Measurements from ENCODE around the gene SPG7. TPM values are rescaled to one million over a fixed set of nuclear protein-coding genes. Genes with fewer than 3 reads are reported as not detected.

SPG7 gene
- total RNA-seq, 1 donor from 2014 or later, result 186 TPM

GRCh38 chr16:89545831-89546574 lies 37.8 kb downstream of the SPG7 start:
- peaks cover 26% of the 10 kb centered on the region for H3K36me3 Mint-ChIP-seq
- no peak for TF ChIP-seq CTCF (IDR thresholded peaks at IDR 0.05; ENCODE audit: unreplicated experiment)
- H3K9me3 Mint-ChIP-seq, result no peaks in the 10 kb centered on the region
- H3K27ac Mint-ChIP-seq, result no peak overlapping the region
- H3K4me3 Mint-ChIP-seq, result no peak overlapping the region
- DNase-seq (ENCODE audit: low spot score in 2 of 2, unreplicated experiment in 2 of 2), result no peak
- H3K4me1 Mint-ChIP-seq, result no peaks in the 10 kb centered on the region
- H3K27me3 Mint-ChIP-seq (ENCODE audit: low read depth), result no peaks in the 10 kb centered on the region

- Mint-ChIP-seq H3K27me3 (ENCODE audit: low read depth) (no peaks in the 10 kb centered on the region), H3K27ac (no peak overlapping the region), H3K4me1 (no peaks in the 10 kb centered on the region), H3K9me3 (no peaks in the 10 kb centered on the region), H3K4me3 (no peak overlapping the region), H3K36me3 (peaks cover 26% of the 10 kb centered on the region)
- no peak for TF ChIP-seq CTCF (IDR thresholded peaks at IDR 0.05; ENCODE audit: unreplicated experiment)
- DNase-seq (ENCODE audit: low spot score in 2 of 2, unreplicated experiment in 2 of 2), result no peak
These were observed 38.6 kb downstream of the SPG7 start for GRCh38 chr16:89546781-89547180.

GRCh38 chr16:89547291-89547690 lies 39.1 kb downstream of the SPG7 start:
- no peaks in the 10 kb centered on the region for H3K27me3 Mint-ChIP-seq (ENCODE audit: low read depth)
- H3K4me1 Mint-ChIP-seq, result no peaks in the 10 kb centered on the region
- H3K9me3 Mint-ChIP-seq, result no peaks in the 10 kb centered on the region
- H3K36me3 Mint-ChIP-seq, result peaks cover 25% of the 10 kb centered on the region
- no peak for DNase-seq (ENCODE audit: low spot score in 2 of 2, unreplicated experiment in 2 of 2)
- H3K27ac Mint-ChIP-seq, result no peak overlapping the region
- TF ChIP-seq CTCF (IDR thresholded peaks at IDR 0.05; ENCODE audit: unreplicated experiment), result no peak
- H3K4me3 Mint-ChIP-seq, result no peak overlapping the region

- no peaks in the 10 kb centered on the region for H3K9me3 Mint-ChIP-seq
- no peak for DNase-seq (ENCODE audit: low spot score in 2 of 2, unreplicated experiment in 2 of 2)
- H3K4me3 Mint-ChIP-seq, result no peak overlapping the region
- H3K27ac Mint-ChIP-seq, result no peak overlapping the region
- no peaks in the 10 kb centered on the region for H3K4me1 Mint-ChIP-seq
- TF ChIP-seq CTCF (IDR thresholded peaks at IDR 0.05; ENCODE audit: unreplicated experiment), result no peak
- H3K27me3 Mint-ChIP-seq (ENCODE audit: low read depth), result no peaks in the 10 kb centered on the region
- peaks cover 26% of the 10 kb centered on the region for H3K36me3 Mint-ChIP-seq
These were observed 39.7 kb downstream of the SPG7 start for GRCh38 chr16:89547860-89548259.

- Mint-ChIP-seq H3K27me3 (ENCODE audit: low read depth) (no peaks in the 10 kb centered on the region), H3K9me3 (no peaks in the 10 kb centered on the region), H3K36me3 (peaks cover 28% of the 10 kb centered on the region), H3K4me1 (no peaks in the 10 kb centered on the region), H3K4me3 (no peak overlapping the region), H3K27ac (no peak overlapping the region)
- DNase-seq (ENCODE audit: low spot score in 2 of 2, unreplicated experiment in 2 of 2), result no peak
- no peak for TF ChIP-seq CTCF (IDR thresholded peaks at IDR 0.05; ENCODE audit: unreplicated experiment)
These were observed 40.3 kb downstream of the SPG7 start for GRCh38 chr16:89548344-89549006.

Measured in mesothelial cell of epicardium (in vitro differentiated cells).